ENCODE measurements around the gene SEPTIN7.

DNA sequence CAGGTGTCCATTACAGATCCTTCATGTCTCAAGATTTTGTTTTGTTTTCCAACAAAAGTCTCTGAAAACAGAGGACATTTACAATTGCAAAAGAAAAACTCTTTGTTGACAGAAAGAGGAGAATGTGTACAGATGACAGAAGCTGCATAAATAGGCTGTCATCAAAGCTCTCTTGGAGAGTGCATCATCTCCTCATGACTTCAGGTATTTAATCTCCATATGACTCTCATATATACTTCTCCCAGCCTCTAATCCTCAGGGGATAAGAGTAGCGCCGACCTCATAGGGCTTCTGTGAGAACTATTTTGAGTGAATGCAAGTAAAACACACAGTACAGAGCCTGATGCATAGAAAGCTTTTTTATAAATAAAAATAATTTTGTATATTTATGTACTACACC lies 48.1 kb upstream of the SEPTIN7 start:
- TF ChIP-seq CTCF (conservative IDR thresholded peaks at IDR 0.05): no peak
- no peak for TF ChIP-seq ZFX (IDR thresholded peaks at IDR 0.05)
